Inflammatory macrophage (primary cell): ENCODE data around the gene PEX11B.

Experiments
- DNase-seq, 2 donors: peaks; one replicate each; pipeline ENCODE4 v3.0.0-alpha.2; 2020 to 2022

PEX11B gene

GRCh38 chr1:145868232-145868631 is 50.3 kb downstream of the PEX11B start:
- no peak for DNase-seq

- DNase-seq, result no peak
Observed at GRCh38 chr1:145863282-145864018, 55.1 kb downstream of the PEX11B start.
